SK-N-SH (cell line): ENCODE measurements around the gene ISYNA1. TPM values are rescaled to one million over a fixed set of nuclear protein-coding genes. Genes with fewer than 3 reads are reported as not detected.

Experiments
- CTCF ChIA-PET: fragments of 300-600, 350-600 bp; formaldehyde crosslinking; extraction: SDS; loops from one replicate; lab custom pipeline; 2021; lab: Yijun Ruan, JAX
- POLR2A ChIA-PET: fragments of 350-600 bp; sonication (Branson Sonifier 250); formaldehyde crosslinking; extraction: SDS; loops from one replicate; lab custom pipeline; 2020; ENCODE audit warnings: antibody characterized with exemption, inconsistent platforms; lab: Yijun Ruan, JAX
- DNase-seq: peaks from one replicate; pipeline ENCODE4 v3.0.0; 2012
- H2AFZ ChIP-seq: fragments of 200-600 bp; sonication (generic); 2 replicates; pipeline ENCODE4 v1.8.1; 2016; ENCODE audit warnings: antibody characterized with exemption, mild to moderate bottlenecking, low read depth
- H3F3A ChIP-seq: fragments of 200-600 bp; sonication (generic); replicated peaks from 2 replicates; pipeline ENCODE3; 2016; ENCODE audit warnings: antibody characterized with exemption, mild to moderate bottlenecking; ENCODE audit not compliant: insufficient read depth
- H3K27ac ChIP-seq, 2 experiments: fragments of 200-500 bp in 1 of 2; fragments of 200-600 bp in 1 of 2; sonication (Bioruptor generic) in 1 of 2; sonication (generic), shearing (Covaris generic) in 1 of 2; 2 replicates each; pipeline versions ENCODE4 v1.5.1 to v1.6.1; 2014 to 2016; ENCODE audit warnings: low read depth in 2 of 2, inconsistent platforms in 1 of 2, low read length in 1 of 2, mild to moderate bottlenecking in 1 of 2, mixed read lengths in 1 of 2
- H3K27me3 ChIP-seq: fragments of 200-600 bp; sonication (generic), shearing (Covaris generic); 2 replicates; pipeline ENCODE4 v1.6.1; 2016; ENCODE audit warnings: mixed run types; ENCODE audit not compliant: insufficient read depth
- H3K36me3 ChIP-seq, 2 experiments: fragments of 200-500 bp in 1 of 2; fragments of 200-600 bp in 1 of 2; sonication (Bioruptor generic) in 1 of 2; sonication (generic) in 1 of 2; replicated peaks in 1 of 2; 2 replicates each; pipeline versions ENCODE3 to v1.5.1; 2014 to 2016; ENCODE audit warnings: low read length in 1 of 2, mild to moderate bottlenecking in 1 of 2; ENCODE audit not compliant: insufficient read depth in 2 of 2, control insufficient read depth in 1 of 2
- H3K4me1 ChIP-seq, 2 experiments: fragments of 200-500 bp in 1 of 2; fragments of 200-600 bp in 1 of 2; sonication (Bioruptor generic) in 1 of 2; sonication (generic), shearing (Covaris generic) in 1 of 2; 2 replicates each; pipeline versions ENCODE4 v1.5.1 to v1.6.1; 2014 to 2016; ENCODE audit warnings: low read depth in 1 of 2, low read length in 1 of 2, mixed run types in 1 of 2; ENCODE audit not compliant: insufficient read depth in 2 of 2, control insufficient read depth in 1 of 2
- H3K4me2 ChIP-seq: fragments of 200-600 bp; sonication (generic), shearing (Covaris generic); 2 replicates; pipeline ENCODE4 v1.6.1; 2017; ENCODE audit warnings: mixed run types
- H3K4me3 ChIP-seq, 2 experiments: fragments of 200-500 bp in 1 of 2; fragments of 200-600 bp in 1 of 2; sonication (Bioruptor generic) in 1 of 2; sonication (generic), shearing (Covaris generic) in 1 of 2; 2 replicates each; pipeline versions ENCODE4 v1.5.1 to v1.8.1; 2014 to 2016; ENCODE audit warnings: low read depth in 2 of 2, inconsistent platforms in 1 of 2, low read length in 1 of 2, mild to moderate bottlenecking in 1 of 2, mixed read lengths in 1 of 2, moderate library complexity in 1 of 2
- H3K79me2 ChIP-seq: fragments of 200-600 bp; sonication (generic); 2 replicates; pipeline ENCODE4 v1.8.1; 2017; ENCODE audit warnings: mild to moderate bottlenecking; ENCODE audit not compliant: insufficient read depth
- H3K9ac ChIP-seq: fragments of 200-600 bp; sonication (generic); 2 replicates; pipeline ENCODE4 v1.6.1; 2017; ENCODE audit warnings: mixed run types
- H3K9me2 ChIP-seq: fragments of 200-600 bp; sonication (generic); 2 replicates; pipeline ENCODE4 v1.6.1; 2017; ENCODE audit warnings: mixed run types
- H3K9me3 ChIP-seq: fragments of 200-600 bp; sonication (generic); 2 replicates; pipeline ENCODE4 v1.6.1; 2017; ENCODE audit warnings: mixed run types, mild to moderate bottlenecking, moderate library complexity
- H4K20me1 ChIP-seq: fragments of 200-600 bp; sonication (generic); 2 replicates; pipeline ENCODE4 v1.6.1; 2017; ENCODE audit warnings: mild to moderate bottlenecking, mixed run types; ENCODE audit not compliant: insufficient read depth
- ELF1 ChIP-seq: IDR thresholded peaks from 2 replicates; pipeline ENCODE4 v1.4.0; 2012
- EZH2phosphoT487 ChIP-seq: fragments of 200-600 bp; sonication (generic); IDR thresholded peaks from 2 replicates; pipeline ENCODE4 v1.6.1; 2017; ENCODE audit warnings: low read depth, mixed run types, mild to moderate bottlenecking, antibody characterized with exemption, moderate library complexity, borderline replicate concordance
- FOSL2 ChIP-seq: IDR thresholded peaks from 2 replicates; pipeline ENCODE4 v1.4.0; 2012; ENCODE audit warnings: low read depth, mild to moderate bottlenecking, moderate library complexity, borderline replicate concordance
- FOXJ3 ChIP-seq: sonication (generic); formaldehyde crosslinking; IDR thresholded peaks from 2 replicates; pipeline ENCODE4 v1.5.1; 2020; ENCODE audit warnings: mild to moderate bottlenecking, missing genetic modification reagents
- IRF3 ChIP-seq: fragments of 150-350 bp; IDR thresholded peaks from 2 replicates; pipeline ENCODE4 v1.6.1; 2016; ENCODE audit warnings: mild to moderate bottlenecking, low read depth, low read length
- JUND ChIP-seq: IDR thresholded peaks from 2 replicates; pipeline ENCODE4 v1.4.0; 2012
- MEF2A ChIP-seq: IDR thresholded peaks from 2 replicates; pipeline ENCODE4 v1.4.0; 2012; ENCODE audit warnings: low read depth, borderline replicate concordance
- NRF1 ChIP-seq: IDR thresholded peaks from 2 replicates; pipeline ENCODE4 v1.6.1; 2012; ENCODE audit warnings: low read depth, mild to moderate bottlenecking, low read length
- RAD21 ChIP-seq: IDR thresholded peaks from 2 replicates; pipeline ENCODE4 v1.6.1; 2012; ENCODE audit warnings: mild to moderate bottlenecking, low read length
- REST ChIP-seq: IDR thresholded peaks from 2 replicates; pipeline ENCODE4 v1.6.1; 2012; ENCODE audit warnings: mild to moderate bottlenecking, low read depth, low read length, moderate library complexity
- RFX5 ChIP-seq: IDR thresholded peaks from 2 replicates; pipeline ENCODE4 v1.6.1; 2012; ENCODE audit warnings: mild to moderate bottlenecking, improper control_type of control experiment, low read length
- RXRA ChIP-seq: IDR thresholded peaks from 2 replicates; pipeline ENCODE4 v1.4.0; 2012; ENCODE audit warnings: low read depth, mild to moderate bottlenecking, borderline replicate concordance
- SMC3 ChIP-seq: IDR thresholded peaks from 2 replicates; pipeline ENCODE4 v1.6.1; 2012; ENCODE audit warnings: low read depth, low read length, improper control_type of control experiment
- TEAD4 ChIP-seq: IDR thresholded peaks from 2 replicates; pipeline ENCODE4 v1.4.0; 2012; ENCODE audit warnings: mild to moderate bottlenecking, borderline replicate concordance; ENCODE audit not compliant: insufficient read depth
- USF2 ChIP-seq: fragments of 150-350 bp; IDR thresholded peaks from 2 replicates; pipeline ENCODE4 v1.6.1; 2017; ENCODE audit warnings: antibody characterized with exemption, low read length, low read depth, borderline replicate concordance
- WGBS: methylation state at CpG from one replicate; pipeline ENCODE4 v1.1.6; 2017; ENCODE audit warnings: low lambda C conversion rate; 5-methylcytosine and 5-hydroxymethylcytosine counted together
- polyA plus RNA-seq, 3 experiments: library from polyadenylated mRNA; depleted of rRNA; stranded (reverse); fragments of >200 nt; gene quantifications; 2 replicates each; pipeline ENCODE4 v1.2.3, GENCODE V29; 2012

ISYNA1 gene
- polyA plus RNA-seq, 1 of the 3 experiments (the other 2 are of a cell fraction), result 48.0 TPM

GRCh38 chr19:18473706-18474087 lies 35.8 kb upstream of the ISYNA1 start:
- Histone ChIP-seq H3F3A (peaks cover 9% of the 10 kb centered on the region), H3K4me3 (no peak overlapping the region), H3K27me3 (no peaks in the 10 kb centered on the region), H3K36me3 (no peaks in the 10 kb centered on the region), H4K20me1 (peaks cover 44% of the 10 kb centered on the region), H3K4me2 (no peak overlapping the region), H3K9me3 (no peaks in the 10 kb centered on the region), H3K27ac (no peak overlapping the region), H3K9ac (no peak overlapping the region), H3K79me2 (peaks cover 55% of the 10 kb centered on the region), H2AFZ (no peak overlapping the region), H3K4me1 (peaks cover 3 to 4% of the 10 kb centered on the region in 2 experiments; a peak in 1 of 4 replicates), H3K9me2 (no peaks in the 10 kb centered on the region)
- WGBS, result 96% methylated on average over 8 of the region's 8 CpGs
- ChIA-PET POLR2A (no interaction called here), CTCF (interaction anchor here (1.1 to 6.5 kb wide), 5 partner anchors 11 to 47 kb away, joined by 3 to 63 read pairs (median 5); no protein-coding TSS in a partner anchor)
- DNase-seq, result no peak
- no peak for TF ChIP-seq SMC3
- TF ChIP-seq FOSL2, result no peak
- no peak for TF ChIP-seq RAD21
- TF ChIP-seq JUND, result no peak
- no peak for TF ChIP-seq ELF1
- TF ChIP-seq RFX5, result no peak

GRCh38 chr19:18473003-18473705 lies 35.2 kb upstream of the ISYNA1 start:
- TF ChIP-seq IRF3, result no peak
- TF ChIP-seq, all 33 proteins: peak for 0
- Histone ChIP-seq H2AFZ (no peak overlapping the region), H3K4me1 (no peaks in the 10 kb centered on the region; a peak in 1 of 4 replicates), H3K36me3 (no peaks in the 10 kb centered on the region), H3K9me2 (no peaks in the 10 kb centered on the region), H3K9ac (no peak overlapping the region), H3K4me2 (no peak overlapping the region), H3K9me3 (no peaks in the 10 kb centered on the region), H3F3A (peaks cover 8% of the 10 kb centered on the region), H3K27ac (no peak overlapping the region), H3K79me2 (peaks cover 51% of the 10 kb centered on the region), H3K4me3 (no peak overlapping the region), H4K20me1 (peaks cover 44% of the 10 kb centered on the region), H3K27me3 (no peaks in the 10 kb centered on the region)
- ChIA-PET CTCF (interaction anchor here (1.1 to 6.5 kb wide), 6 partner anchors 12 to 116 kb away, joined by 3 to 63 read pairs (median 8); partner anchors contain the start of gene REX1BD), POLR2A (no interaction called here)
- no peak for DNase-seq
- WGBS, result 92% methylated on average over 6 of the region's 8 CpGs

- DNase-seq, result no peak
- Histone ChIP-seq H3F3A (peaks cover 5% of the 10 kb centered on the region), H3K27ac (no peak overlapping the region), H3K9ac (no peak overlapping the region), H4K20me1 (peaks cover 53% of the 10 kb centered on the region), H3K4me3 (no peak overlapping the region), H3K9me3 (no peaks in the 10 kb centered on the region), H3K4me2 (no peak overlapping the region), H3K27me3 (no peaks in the 10 kb centered on the region), H3K36me3 (no peaks in the 10 kb centered on the region), H3K4me1 (peaks cover 0 to 5% of the 10 kb centered on the region in 2 experiments; a peak in 1 of 4 replicates), H3K9me2 (no peaks in the 10 kb centered on the region), H2AFZ (no peak overlapping the region), H3K79me2 (peaks cover 41% of the 10 kb centered on the region)
- ChIA-PET POLR2A (no interaction called here), CTCF (interaction anchor here (0.8 to 6.5 kb wide), 13 partner anchors 10 to 123 kb away, joined by 3 to 63 read pairs (median 6); partner anchors contain the start of genes ELL, FKBP8, REX1BD and SSBP4)
- 10% methylated on average over 1 of the region's 2 CpGs for WGBS
- no peak for TF ChIP-seq FOXJ3 (CRISPR knock-in tag)
- no peak for TF ChIP-seq MEF2A
- TF ChIP-seq TEAD4, result no peak
- TF ChIP-seq USF2, result no peak
- TF ChIP-seq EZH2phosphoT487, result no peak
- TF ChIP-seq RXRA, result no peak
- TF ChIP-seq JUND, result no peak
- no peak for TF ChIP-seq REST
- no peak for TF ChIP-seq FOSL2
- no peak for TF ChIP-seq NRF1
- no peak for TF ChIP-seq SMC3
Observed at GRCh38 chr19:18470787-18471186, 32.9 kb upstream of the ISYNA1 start.
